Germinal center (tissue), 1 donor: Measurements from ENCODE around the gene TTLL13.
"Not testable (repeated sequence)": the region's sequence is repeated elsewhere in the genome, so short reads cannot be mapped to it uniquely, and the experiment has no call there.

Source experiments
- DNase-seq: peaks from one replicate; pipeline ENCODE4 v3.0.0; 2012; ENCODE audit warnings: mixed read lengths, low spot score

TTLL13 gene

GRCh38 chr15:90287101-90287500, 37.7 kb downstream of the TTLL13 start:
- DNase-seq: no peak

GRCh38 chr15:90287946-90288345, 38.6 kb downstream of the TTLL13 start:
- DNase-seq: no peak

GRCh38 chr15:90291679-90292356, 42.5 kb downstream of the TTLL13 start:
- peak; percentile 75 for DNase-seq

- DNase-seq: peak; percentile 35
Measured at GRCh38 chr15:90293040-90293810, 43.9 kb downstream of the TTLL13 start.

GRCh38 chr15:90294159-90294558, 44.8 kb downstream of the TTLL13 start:
- no peak for DNase-seq

- no peak for DNase-seq
Measured at GRCh38 chr15:90294601-90295269, 45.4 kb downstream of the TTLL13 start.

GRCh38 chr15:90295270-90295648, 45.9 kb downstream of the TTLL13 start:
- no peak for DNase-seq

GRCh38 chr15:90296316-90296884, 47.0 kb downstream of the TTLL13 start:
- not testable (repeated sequence) for DNase-seq

- no peak for DNase-seq
Measured at GRCh38 chr15:90297021-90297420, 47.7 kb downstream of the TTLL13 start.

GRCh38 chr15:90300541-90300940, 51.2 kb downstream of the TTLL13 start:
- DNase-seq: no peak

GRCh38 chr15:90300988-90301706, 51.8 kb downstream of the TTLL13 start:
- peak; percentile 41 for DNase-seq

GRCh38 chr15:90301707-90302300, 52.4 kb downstream of the TTLL13 start:
- DNase-seq: no peak

- not testable (repeated sequence) for DNase-seq
Measured at GRCh38 chr15:90305355-90305754, 56.0 kb downstream of the TTLL13 start.

GRCh38 chr15:90305932-90306331, 56.6 kb downstream of the TTLL13 start:
- DNase-seq: no peak

GRCh38 chr15:90306560-90306959, 57.2 kb downstream of the TTLL13 start:
- no peak for DNase-seq

- no peak for DNase-seq
Measured at GRCh38 chr15:90307661-90308060, 58.3 kb downstream of the TTLL13 start.

GRCh38 chr15:90309020-90309419, 59.7 kb downstream of the TTLL13 start:
- DNase-seq: no peak
